ENCODE measurements around the gene FGFR2. TPM values are rescaled to one million over a fixed set of nuclear protein-coding genes. Genes with fewer than 3 reads are reported as not detected.

The FGFR2 gene
- polyA plus RNA-seq, 4 donors: 86.5 to 107 (median 104) TPM

DNA sequence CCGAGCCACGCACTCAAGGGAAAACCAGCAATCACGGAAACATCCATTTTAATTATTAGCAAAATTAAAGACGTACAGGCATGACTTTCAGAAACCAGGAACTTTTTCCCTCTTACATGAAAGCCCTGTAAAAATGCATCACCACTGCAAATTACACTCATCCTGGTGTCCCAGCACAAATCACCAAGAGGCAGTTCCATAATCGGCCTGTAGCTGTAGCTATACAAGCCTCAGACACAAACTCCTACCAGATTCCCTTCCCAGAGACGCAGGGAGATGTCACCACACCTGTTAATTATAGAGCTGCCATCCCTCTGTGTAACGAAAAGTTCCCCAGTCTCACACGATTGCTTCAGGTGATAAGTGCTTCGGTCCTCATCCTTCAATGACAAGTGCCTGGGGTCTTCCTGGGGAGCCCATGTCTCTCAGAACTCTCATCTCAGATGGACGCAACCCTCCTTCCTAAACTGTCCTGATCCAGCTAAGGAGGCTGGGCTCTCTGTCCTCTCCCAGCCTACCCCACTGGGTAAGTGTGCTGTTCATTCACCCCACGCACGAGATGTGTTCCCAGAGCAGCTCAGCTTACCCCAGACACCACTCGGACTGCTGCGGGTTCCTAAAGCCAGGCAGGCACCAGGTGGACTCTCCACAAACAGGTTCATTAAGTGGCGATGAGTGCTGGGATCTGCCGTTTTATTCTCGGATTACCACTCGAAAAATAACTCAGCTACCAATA is 5.9 kb downstream of the FGFR2 start:
- no peak for DNase-seq (ENCODE audit: low read depth in 4 of 4, low spot score in 3 of 4)

- DNase-seq (ENCODE audit: low read depth in 4 of 4, low spot score in 3 of 4): no peak
Measured at GRCh38 chr10:121591186-121591585, 7.1 kb downstream of the FGFR2 start.

DNA sequence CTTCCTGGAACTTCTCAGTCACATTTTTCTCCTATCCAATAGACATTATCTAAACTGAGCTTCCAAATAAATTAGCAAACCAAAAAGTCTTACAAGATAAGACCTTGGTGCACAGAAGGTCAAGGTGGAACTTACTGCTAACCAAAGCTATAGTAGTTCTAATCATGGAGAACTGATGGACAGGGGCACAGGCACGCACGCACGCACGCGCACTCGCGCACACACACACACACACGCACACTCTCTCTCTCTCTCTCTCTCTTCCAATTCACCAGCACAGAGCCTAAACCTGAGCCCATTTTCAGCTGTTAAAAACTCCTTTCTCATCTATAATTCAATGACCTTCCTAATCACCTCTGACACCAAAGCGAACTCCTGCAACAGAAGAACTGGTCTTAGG is 7.5 kb downstream of the FGFR2 start:
- no peak for DNase-seq (ENCODE audit: low read depth in 4 of 4, low spot score in 3 of 4)

- no peak for DNase-seq (ENCODE audit: low read depth in 4 of 4, low spot score in 3 of 4)
Measured at GRCh38 chr10:121589553-121589952, 8.7 kb downstream of the FGFR2 start.

- no peak for DNase-seq (ENCODE audit: low read depth in 4 of 4, low spot score in 3 of 4)
Measured at GRCh38 chr10:121583857-121584256, 14.4 kb downstream of the FGFR2 start.

DNA sequence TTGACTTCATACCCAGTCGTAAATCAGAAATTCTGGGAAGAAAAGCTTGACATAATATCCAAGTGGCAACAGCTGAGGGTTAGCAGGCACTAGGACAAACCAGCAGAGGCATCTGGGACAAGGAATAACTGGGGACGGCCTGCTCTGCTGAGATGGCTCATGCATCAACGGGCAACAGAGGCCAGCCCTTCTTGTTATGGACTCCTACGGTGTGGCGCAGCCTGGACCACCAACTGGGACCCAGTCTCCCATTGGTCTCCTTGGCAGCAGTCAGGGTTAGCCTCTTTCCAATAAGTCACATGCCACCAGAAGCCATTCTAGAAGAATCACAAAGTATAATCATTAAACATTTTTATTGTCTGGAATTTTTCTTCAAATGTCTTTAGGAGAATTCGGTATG is 15.0 kb downstream of the FGFR2 start:
- no peak for DNase-seq (ENCODE audit: low read depth in 4 of 4, low spot score in 3 of 4)

DNA sequence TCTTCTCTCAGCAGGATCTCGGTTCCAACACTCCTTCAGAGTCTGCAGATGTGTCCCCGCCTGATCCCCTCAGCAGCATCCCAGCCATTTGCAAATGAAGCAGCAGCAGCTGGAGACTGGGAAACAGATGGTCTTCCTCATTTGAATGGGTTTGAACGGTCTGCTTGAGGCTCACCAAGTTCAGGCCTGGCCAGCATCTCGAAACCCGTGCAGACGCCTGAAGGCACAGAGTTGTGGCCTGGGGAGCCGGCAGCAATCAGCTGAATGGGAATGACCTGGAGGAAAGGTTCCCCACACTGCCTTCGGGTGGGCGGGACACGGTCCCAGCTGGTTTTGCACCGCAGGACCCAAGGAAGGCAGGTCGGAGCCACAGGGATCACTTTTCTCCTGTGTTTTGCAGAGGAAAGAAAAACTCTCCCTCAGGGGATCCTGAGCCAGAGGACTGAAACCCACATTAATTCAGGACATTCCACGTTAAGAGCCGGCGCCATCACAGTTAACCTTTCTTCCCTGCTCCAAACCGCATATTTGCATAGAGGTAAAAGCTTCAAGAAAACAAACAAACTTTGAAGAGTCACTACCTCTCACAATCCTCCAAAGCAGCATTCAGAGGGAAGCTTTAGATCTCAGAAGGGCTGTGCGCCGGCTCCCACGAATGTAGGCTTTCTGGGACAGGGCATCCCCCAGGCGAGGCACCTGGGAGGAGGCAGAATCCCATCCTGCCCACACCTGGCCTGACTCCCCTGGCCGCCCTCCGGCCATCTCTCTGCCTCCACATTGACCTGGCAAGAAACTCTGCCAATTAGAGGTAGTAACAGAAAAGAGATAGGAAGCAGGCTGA is 17.7 kb downstream of the FGFR2 start:
- DNase-seq (ENCODE audit: low read depth in 4 of 4, low spot score in 3 of 4): no peak

- no peak for DNase-seq (ENCODE audit: low read depth in 4 of 4, low spot score in 3 of 4)
Measured at GRCh38 chr10:121579656-121580055, 18.6 kb downstream of the FGFR2 start.

- DNase-seq (ENCODE audit: low read depth in 4 of 4, low spot score in 3 of 4): no peak
Measured at GRCh38 chr10:121578965-121579364, 19.3 kb downstream of the FGFR2 start.

- DNase-seq (ENCODE audit: low read depth in 4 of 4, low spot score in 3 of 4): no peak
Measured at GRCh38 chr10:121578298-121578697, 19.9 kb downstream of the FGFR2 start.

DNA sequence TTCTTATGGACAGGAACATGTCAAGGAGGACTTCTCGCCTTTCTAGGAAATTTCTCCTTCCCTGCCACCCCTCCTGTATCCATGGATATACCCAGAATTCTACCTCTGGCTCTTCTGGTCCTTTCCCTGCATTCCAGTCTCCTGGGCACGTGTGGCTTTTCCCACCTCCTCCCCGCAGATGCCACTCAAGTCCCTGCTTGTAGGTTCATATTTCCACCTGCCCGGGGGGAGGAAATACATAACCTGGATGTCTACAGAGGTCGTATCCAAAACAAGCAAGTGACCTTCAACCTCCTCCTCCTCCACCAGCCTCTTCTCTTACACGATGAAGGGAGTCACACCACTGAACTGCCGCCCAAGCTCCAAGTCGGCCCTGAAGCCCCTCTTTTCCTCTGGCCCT is 20.7 kb downstream of the FGFR2 start:
- no peak for DNase-seq (ENCODE audit: low read depth in 4 of 4, low spot score in 3 of 4)

DNA sequence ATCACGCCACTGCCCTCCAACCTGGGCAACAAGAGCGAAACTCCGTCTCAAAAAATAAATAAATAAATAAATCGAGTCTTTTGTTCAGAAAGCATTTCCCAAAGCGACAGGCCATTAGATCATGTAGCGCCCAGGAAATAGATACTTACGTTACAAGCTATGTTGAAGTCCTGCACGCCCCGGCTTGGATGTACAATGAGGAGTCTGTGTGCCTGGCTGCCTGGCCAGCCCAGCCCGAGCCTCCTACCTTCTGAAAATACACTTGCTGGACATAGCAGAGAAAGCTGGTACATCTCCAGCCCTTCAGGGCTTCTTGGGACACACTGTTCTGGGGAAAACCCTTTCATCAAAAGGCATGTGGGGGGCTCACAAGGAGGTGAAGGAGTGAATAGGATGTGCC is 22.1 kb downstream of the FGFR2 start:
- no peak for DNase-seq (ENCODE audit: low read depth in 4 of 4, low spot score in 3 of 4)

- DNase-seq (ENCODE audit: low read depth in 4 of 4, low spot score in 3 of 4): no peak
Measured at GRCh38 chr10:121574519-121575166, 23.6 kb downstream of the FGFR2 start.

DNA sequence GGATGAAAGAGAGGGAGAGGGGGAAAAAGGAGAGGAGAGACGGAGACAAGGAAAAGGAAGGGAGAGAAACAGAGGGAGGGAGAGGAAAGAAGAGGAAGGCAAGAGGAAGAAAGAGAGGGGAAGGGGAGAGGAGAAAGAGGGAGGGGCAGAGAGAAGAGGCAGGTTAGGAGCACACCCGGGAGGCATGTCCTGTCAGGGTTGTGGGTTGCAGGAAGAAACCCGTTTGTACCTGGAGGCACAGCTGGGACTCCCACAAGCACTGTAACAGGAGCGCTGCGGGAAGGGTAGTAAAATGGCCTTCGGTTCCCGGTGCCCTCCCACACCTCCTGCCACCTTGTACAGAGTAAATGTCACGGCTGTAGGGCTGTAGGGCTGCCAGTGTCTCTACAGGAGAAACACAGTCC is 24.7 kb downstream of the FGFR2 start:
- no peak for DNase-seq (ENCODE audit: low read depth in 4 of 4, low spot score in 3 of 4)

GRCh38 chr10:121572859-121573537 is 25.2 kb downstream of the FGFR2 start:
- no peak for DNase-seq (ENCODE audit: low read depth in 4 of 4, low spot score in 3 of 4)

GRCh38 chr10:121570315-121570714 is 27.9 kb downstream of the FGFR2 start:
- DNase-seq (ENCODE audit: low read depth in 4 of 4, low spot score in 3 of 4): no peak

DNA sequence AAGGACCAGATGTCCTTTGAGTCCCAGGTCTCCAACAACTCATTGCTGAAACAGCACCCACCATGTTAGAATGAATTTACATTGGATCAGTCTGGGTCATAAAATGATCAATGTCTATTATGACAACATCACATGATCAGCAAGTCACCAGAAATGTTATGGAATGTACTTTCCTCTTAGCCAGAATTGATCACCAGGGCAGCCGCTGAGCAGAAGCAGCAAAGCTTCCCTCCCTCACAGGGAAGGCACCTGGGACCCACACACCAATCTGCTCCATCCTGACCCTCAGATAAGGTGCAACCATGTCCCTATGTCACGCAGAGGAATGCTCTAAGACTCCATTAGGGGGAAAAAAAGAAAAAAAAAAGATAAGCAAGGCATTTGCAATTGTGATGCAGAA is 30.0 kb downstream of the FGFR2 start:
- no peak for DNase-seq (ENCODE audit: low read depth in 4 of 4, low spot score in 3 of 4)

DNA sequence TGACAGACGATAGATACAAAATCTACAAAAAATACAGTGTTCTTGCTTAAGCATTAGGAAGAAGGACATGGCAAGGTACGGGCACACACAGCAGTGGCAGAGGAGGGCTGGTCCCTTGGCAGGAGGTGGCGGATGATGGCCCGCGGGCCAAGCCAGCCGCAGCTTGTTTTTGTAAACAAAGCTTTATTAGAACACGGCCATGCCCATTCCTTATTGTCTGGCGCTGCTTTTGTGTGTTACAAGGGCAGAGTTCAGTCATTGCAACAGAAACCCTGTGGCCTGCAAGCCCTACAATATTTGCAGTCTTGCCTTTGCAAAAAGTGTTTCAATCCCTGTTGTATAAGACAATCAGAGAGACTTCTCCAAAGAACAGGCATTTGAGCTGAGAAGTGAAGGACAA is 30.7 kb downstream of the FGFR2 start:
- DNase-seq (ENCODE audit: low read depth in 4 of 4, low spot score in 3 of 4): no peak

- DNase-seq (ENCODE audit: low read depth in 4 of 4, low spot score in 3 of 4): no peak
Measured at GRCh38 chr10:121566755-121567154, 31.5 kb downstream of the FGFR2 start.

DNA sequence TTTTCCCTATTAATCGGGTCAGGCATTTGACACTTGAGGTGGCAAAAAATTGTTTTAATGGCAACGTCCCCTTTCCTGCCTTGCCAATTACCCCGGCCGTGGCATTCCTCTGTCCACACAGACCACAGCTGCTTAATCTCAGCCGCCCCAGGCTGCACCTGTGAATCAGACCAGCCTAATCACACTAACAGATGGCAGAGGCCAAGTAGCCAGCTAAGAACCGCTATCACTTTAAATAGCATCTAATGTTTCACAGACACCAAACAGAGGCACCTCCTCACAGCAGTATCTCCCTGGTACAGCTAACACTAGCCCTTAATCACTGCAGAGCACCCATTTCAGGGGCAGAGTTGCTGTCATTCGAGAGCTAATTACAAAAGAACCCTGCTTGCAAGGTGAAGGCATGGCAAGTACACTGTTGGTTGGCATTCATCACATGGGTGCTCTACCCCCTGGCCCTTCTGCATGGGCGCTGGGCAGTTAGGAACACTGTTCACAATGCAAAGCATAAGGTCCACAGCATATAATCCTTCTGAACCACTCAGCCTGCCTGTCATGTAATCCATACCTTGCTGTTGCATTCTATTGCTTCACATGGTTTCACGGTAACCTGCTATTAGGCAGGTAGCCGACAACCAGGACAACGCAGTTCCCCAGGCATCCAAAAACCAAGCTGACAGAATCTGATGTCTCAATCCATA is 38.8 kb downstream of the FGFR2 start:
- DNase-seq (ENCODE audit: low read depth in 4 of 4, low spot score in 3 of 4): no peak

All from right renal pelvis (tissue), 4 donors.